ENCODE results near the gene CLDN1.

CLDN1 gene

DNA sequence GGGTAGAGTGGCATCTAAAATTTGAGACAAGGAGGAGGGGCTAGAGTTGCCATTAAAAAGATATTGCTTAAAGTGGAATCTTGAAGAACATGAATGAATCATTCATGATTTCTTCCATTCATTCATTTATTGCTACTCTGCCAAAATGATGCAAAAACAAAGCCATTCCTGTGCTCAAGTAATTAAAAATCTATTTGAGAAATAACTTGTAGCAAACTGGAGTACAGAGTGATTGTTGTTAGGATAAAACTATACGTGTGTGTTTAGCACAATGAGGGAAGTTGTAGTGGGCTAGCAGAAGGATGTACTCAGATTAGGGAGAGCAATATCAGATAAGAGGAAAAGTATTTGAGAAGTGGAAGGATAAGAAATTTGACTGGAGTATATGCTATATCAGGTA is 11.7 kb upstream of the CLDN1 start:
- DNase-seq (ENCODE audit: low read depth), result no peak

DNA sequence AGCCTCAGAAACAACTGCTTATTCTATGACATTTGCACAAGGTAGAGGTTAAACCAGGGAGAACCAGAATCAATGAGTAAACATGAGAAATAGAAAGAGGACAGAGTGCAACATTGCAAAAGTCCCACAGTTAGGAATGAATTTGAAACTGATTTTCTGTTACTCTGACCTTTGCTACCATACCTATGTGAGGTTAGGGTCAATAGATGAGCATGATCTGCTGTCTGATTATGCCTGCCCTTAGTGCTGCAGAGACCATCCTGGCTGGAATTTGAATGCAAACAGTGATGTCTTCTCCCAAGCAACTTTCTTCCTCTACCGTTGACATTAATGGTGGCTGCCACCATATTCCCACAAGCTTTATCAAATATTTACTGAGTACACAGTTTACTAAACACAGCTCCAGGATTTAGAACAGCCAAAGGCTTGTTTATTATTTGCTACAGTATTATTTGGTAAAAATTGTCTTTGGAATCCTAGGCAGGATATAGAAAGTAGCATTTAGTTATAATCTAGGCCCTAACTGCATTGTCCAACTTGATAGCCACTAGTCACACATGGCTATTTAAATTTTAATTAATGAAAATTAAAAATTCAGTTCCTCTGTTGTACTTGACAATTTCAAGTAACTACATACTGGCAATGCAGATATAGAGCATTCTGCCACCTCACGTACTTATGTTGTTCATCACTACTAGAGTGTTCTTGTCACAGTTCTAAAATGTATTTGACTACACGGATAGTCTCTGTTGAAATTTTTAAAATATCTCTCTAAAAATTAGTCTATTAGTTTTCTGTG is 8.9 kb upstream of the CLDN1 start:
- no peak for DNase-seq (ENCODE audit: low read depth)

DNA sequence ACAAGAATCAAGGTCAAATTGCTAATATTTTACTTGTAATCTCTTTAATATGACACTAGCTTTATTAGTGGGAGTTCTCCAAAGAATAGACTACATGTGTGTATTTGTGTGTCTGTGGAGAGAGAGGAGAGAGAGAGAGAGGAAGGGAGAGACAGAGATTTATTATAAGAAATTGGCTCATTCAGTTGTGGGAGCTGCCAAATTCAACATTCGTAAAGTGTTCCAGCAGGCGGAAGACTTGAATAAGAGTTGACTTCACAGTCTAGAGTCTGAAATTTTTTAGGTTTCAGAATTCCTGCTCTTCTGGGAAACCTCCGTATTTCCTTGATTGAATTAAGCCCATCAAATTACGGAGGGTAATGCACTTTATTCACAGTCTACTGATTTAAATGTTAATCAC is 4.7 kb upstream of the CLDN1 start:
- DNase-seq (ENCODE audit: low read depth), result no peak

DNA sequence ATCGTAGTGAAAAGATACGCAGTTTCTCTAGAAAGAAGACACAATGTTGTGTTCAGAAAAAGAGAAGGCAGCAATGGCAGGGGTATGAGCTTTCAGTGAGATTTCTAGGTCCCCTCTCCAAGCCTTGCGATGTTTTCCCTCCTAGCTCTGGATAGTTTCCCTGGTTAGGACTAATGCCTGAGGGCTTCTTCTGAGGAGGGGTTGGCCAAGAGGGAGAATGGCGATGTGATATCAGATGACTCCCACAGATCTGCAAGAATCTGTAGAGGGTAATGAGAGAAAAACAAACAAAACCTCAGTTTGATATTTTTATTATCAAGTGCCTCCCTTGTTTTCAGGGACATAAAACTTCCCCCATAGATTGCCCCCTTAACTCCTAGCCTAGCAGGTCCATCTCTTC is 4.1 kb upstream of the CLDN1 start:
- no peak for DNase-seq (ENCODE audit: low read depth)

DNA sequence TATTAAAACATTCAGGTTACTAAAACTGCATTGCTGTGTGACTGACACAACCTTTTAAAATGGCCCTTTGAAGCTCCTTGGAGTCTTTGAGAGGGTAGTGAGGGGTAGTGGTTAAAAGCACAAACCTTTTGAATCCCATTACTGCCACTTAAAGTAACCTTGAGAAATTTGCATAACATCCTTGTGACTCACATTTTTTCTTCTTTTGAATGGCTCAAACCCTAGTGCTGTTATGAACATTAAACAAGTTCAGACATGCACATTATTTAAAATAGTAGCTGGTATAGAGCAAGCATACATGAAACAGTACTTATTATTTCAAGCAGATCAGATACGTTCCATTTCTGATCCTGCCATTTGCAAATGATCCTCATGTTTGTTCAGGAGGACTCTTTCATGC is 3.7 kb upstream of the CLDN1 start:
- no peak for DNase-seq (ENCODE audit: low read depth)

DNA sequence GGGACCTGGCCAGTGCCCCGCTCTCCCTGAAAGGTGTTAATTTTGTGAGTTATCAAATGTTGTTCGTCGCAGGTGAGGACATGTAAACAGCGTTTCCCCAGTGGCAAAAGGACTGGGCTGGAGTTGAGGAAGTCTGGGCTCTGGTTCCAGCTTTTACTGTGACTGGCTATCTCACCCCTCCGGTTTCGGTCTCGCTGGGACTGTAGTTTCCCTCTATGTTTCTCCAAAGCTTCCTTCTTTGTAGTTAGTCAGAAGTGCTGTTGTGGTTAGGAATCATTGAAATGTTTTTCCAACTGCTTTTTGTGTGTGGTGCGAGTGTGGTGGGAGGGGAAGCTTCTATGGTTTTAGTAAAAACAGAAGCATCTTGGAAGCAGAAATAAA is 990 bp upstream of the CLDN1 start:
- no peak for DNase-seq (ENCODE audit: low read depth)

DNA sequence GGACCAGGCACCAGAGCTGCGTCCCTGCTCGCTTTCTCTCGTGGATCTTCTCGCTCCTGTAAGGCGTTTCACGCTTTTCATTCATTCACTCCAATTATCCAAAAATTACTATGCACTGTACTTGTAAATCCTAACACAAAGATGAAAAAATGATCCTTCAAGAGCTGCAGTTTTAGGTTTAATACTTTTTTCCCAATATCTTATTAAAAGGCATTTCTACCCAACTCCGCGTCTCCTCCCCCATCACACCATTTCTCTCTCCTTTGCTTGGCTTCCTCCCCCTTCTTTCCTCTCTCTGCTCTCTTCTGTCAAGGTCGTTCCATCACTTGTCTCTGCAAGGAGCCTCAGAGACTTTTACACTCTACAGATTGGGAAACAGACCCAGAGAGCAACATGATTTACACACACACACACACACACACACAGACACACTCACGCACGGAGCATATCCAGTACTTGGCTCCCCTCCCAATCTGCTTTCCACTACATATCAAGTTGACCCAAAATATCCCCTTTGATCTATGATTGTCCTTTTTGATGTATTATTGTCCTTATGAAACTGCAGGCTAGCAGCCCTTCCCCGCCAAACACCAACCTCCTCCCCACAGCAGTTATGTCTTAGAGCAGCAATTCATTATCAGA is 479 bp upstream of the CLDN1 start:
- no peak for DNase-seq (ENCODE audit: low read depth)

DNA sequence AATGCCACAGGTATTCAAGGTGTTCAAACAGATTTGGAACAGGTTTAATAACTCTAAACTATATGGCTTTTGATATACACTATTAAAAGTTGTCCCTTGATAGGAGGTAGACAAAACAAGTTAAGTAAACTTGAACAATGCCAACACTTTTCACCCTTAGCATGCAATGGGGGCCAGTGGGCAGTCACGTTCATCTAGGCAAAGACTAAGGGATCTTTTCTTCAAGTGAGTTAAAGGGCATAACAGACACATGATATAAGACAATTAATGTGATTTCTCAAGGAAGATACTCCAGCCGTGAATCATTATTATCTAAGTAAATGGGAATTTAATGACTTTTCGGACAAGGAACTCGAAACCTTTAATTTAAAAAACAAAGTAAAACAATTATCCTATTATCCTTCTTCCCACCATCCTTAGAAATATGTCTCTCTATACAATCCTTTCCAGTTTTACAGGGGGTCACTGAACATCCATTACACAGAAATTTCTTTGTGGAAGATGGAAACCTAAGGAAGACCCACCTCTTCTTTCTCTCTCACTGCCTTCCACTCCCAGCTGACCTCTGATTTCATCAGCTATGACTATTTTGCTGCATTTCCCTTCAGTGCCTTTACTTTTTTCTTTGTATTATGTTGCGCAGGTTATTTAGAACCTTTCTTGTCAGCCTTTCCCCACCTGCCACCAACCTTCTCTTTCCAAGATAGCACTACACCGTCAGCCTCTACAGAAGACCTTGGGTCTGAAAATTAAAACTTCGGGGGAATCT is 1.5 kb downstream of the CLDN1 start:
- no peak for DNase-seq (ENCODE audit: low read depth)

DNA sequence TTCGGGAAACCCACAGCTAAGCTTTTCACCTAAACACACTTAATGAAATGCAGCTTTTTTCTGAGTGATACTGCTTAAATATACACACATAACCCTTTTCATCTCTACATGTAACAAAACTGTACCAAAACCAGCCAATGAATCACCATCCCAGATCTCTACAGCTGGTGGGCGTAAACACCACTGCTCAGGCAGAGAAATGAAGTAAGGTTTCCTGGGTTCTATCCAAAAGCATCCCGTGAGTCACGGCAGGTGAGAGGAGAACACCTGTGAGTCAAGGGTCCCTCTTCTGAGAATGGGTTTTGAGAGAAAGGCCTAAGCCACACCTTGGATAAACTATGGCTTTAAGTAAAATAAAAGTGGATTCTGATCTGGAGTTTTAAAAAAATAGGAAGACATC is 2.6 kb downstream of the CLDN1 start:
- no peak for DNase-seq (ENCODE audit: low read depth)

DNA sequence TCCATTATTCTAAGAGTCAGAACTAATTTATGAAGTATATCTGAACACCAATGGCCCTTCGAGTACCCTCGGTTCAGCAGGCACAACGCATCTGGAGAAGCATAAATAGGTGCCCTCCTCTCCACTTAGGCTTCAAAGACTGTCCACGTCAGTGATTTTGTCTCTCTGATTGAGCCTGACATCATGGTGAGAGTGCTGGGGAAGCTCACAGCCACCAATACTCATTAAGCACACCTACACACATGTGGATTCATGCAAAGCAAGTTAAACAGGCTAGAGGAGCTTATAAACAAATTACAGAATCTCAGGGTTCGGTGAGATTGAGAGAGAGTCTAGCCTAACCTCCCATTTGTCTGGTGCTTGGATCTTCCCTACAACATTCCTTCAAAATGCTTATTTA is 3.6 kb downstream of the CLDN1 start:
- DNase-seq (ENCODE audit: low read depth), result no peak

DNA sequence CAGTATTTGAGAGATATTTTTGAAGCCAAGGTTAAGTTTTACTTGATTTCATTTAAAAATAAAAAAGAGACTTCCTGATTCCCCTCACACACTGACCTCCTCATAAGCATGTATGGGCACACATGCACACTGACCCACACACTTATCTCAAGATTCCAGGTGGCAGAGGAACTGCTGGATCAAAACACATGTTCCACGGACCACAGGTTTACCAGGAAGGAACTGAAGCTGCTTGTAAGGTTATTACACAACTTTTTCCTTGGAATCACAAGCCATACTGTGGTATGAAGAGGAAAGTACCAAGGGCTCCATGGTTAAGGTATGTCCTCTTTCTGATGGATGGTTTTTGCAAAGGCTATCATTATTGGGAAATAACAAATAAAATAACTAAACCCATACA is 7.5 kb downstream of the CLDN1 start:
- no peak for DNase-seq (ENCODE audit: low read depth)

DNA sequence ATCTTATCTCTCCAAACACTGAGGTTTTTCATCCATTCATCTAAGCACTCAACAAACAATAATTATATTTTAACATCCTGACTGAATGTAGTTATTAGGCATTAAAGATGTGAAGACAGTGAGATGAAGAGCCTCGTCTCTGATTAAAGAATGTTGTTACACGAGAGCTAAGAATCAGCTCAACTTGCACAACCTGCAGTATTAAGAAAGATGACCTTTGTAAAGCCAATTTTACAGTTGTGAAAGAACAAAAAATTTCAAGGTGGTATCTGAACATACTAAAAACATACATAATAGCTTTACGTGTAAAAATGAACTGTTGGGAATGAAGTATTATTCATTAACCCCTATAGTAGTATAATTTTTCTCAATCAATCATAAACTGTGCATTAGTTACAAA is 12.8 kb downstream of the CLDN1 start:
- no peak for DNase-seq (ENCODE audit: low read depth)

DNA sequence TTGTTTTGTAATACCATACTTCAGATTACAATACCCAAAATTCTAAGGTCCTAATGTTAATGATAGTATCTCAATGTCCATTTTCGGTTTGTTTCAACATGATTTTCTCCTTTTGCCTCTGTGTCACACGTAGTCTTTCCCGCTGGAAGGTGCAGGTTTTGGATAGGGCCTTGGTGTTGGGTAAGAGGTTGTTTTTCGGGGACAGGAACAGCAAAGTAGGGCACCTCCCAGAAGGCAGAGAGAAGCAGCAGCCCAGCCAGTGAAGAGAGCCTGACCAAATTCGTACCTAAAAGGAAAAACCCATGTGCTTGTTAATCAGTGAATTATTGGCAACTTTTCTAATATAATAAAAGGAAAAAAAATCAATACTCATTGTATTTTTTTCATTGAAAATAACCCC is 14.1 kb downstream of the CLDN1 start:
- no peak for DNase-seq (ENCODE audit: low read depth)

DNA sequence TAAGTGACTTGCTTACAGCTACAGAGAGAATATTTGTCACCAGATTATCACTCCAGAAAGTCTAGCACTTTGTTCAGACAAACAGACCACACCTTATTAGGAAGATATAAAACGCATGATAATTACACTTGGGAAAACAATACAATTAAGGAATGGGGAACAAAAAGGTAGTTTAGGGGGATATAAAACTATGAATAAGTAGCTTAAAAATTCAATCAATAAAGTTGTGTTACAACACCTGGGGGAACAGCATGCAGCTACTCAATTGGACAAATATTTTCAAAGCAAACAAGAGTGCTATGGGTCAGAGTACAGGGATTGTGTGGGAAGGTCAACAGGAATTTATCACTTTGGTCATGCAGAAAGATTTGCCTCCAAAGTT is 15.1 kb downstream of the CLDN1 start:
- no peak for DNase-seq (ENCODE audit: low read depth)

DNA sequence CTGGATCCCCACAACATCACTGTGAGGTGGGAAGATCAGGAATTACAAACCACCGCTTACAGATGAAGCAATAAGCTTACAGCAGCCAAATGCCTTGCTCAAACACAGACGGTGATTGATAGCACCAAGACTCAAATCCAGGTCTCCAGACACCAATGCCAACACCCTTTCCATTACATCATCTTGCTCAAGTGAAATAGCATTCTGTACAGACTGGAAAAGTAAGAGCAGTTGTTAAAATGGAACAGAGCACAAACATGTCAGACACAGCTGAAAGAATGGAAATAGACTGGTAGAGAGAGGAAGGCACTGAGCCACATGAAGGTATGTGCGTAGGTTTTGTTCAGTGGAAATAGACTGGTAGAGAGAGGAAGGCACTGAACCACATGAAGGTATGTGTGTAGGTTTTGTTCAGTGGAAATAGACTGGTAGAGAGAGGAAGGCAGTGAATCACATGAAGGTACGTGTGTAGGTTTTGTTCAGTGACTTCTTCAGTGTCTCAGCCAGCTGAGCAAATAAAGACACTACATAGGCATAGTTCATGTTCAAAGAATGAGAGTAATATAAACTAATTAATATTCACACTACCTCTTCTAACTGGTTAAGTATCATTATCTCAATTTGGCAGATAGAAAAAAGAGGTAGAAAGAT is 15.6 kb downstream of the CLDN1 start:
- DNase-seq (ENCODE audit: low read depth), result no peak

DNA sequence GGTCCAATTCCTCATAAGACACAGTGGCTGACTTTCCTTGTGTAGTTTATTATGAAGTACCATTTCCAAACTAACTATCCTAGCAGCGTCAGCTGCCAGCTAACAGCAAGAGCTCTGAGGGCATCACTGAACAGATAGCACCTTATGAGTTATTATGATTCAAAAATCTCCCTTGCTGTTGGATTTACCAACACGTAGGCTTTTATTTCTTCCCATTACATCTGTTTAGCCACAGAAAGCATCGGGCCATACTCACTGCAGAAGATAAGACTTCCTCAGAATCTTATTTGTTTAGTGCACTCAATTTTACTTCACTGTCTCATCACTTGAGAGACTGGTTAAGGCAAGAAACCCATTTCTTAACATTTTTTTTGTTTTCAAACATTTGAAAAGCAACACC is 16.2 kb downstream of the CLDN1 start:
- DNase-seq (ENCODE audit: low read depth), result no peak

DNA sequence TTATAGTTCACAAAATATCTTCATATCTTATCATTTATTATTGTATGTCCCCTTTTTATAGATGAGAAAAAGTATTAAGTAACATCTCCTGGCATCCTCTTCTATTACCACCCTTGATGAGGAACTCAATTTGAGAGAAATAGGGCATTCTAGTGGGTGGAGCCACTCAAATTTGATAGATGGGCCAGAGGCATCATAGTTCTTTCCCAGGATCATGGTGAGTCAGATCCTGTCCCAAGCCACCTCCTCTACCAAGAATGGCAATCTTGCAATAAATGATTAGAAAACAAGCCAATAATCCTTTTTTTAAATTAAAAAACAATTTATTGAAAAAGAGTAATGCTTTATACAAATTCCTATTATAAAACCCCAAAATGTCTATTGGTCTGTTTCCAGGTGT is 16.8 kb downstream of the CLDN1 start:
- DNase-seq (ENCODE audit: low read depth), result no peak

DNA sequence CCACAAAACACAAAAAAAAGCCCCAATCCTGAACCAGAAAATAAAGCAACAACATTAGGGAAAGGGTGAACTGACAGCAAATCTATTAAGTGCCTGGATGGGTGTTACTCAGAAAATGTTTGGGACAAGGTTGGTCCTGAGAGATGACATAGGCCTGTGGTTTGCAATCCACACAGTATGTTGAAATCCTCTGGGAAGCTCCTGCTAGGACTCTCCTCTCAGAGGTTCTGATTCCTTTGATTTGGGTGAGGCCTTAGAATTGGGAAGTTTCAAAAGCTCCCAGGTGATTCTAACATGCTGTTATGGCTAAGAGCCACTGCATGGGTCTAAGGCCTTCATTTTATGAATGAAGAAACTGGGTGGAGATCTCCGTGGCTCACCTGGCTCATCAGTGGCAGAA is 18.4 kb downstream of the CLDN1 start:
- no peak for DNase-seq (ENCODE audit: low read depth)

DNA sequence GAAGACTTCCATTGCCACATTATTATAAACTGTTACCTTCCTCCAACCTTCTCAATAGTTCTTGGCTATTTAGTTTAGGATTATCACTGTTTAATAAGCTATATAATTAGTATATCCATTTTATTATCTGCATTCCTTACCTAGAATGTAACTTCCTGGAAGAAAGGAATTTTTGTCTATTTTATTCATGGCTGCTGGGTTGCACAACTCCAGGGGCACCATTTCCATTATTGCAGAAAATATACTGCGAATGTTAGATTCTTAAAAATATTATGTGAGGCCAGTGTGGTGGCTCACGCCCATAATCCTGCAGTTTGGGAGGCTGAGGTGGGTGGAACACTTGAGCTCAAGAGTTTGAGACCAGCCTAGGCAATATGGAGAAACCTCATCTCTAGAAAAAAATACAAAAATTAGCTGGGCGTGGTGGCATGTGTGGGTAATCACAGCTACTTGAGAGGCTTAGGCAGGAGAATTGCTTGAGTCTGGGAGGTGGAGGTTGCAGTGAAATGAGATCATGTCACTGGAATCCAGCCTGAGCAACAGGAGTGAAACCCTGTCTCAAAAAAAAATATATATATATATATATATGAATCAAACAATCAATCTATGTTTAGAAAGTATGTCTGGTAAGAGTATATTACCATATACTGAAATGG is 19.9 kb downstream of the CLDN1 start:
- no peak for DNase-seq (ENCODE audit: low read depth)

DNA sequence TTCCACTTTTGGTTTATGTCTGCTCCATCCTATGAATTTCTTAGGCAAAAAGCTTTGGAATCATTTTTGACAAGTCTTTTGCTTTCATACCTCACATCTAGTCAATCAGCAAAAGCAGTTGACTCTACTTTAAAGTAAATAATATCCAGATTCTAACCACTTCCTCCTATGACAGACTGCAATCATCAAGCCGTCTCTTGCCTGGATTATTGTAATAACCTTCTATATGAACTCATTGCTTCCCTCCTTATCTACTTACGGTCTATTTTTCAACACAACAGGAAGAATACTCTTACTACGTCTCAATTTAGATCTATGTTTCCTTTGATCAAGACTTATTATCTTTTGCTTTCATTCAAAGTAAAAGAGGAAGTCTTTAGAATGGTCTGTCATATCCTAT is 20.7 kb downstream of the CLDN1 start:
- no peak for DNase-seq (ENCODE audit: low read depth)

DNA sequence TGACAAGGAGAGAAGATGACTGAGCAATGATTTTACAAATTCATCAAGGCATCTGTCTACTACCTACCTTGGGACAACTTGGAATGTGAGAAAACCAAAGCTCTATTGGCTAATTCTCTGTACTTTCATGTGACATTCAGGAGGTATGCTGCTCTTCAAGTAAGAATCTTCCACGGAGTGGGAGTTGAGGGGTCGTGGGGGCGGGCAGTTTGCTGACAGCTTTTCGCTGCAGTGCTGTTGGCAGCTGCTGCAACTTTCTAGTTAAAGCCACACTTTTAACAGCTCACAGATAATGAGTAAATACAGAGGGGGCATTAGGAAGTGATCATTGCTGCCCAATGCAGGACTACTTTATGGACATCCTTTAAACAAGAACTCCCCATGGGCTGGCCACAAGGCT is 22.3 kb downstream of the CLDN1 start:
- DNase-seq (ENCODE audit: low read depth), result no peak

DNA sequence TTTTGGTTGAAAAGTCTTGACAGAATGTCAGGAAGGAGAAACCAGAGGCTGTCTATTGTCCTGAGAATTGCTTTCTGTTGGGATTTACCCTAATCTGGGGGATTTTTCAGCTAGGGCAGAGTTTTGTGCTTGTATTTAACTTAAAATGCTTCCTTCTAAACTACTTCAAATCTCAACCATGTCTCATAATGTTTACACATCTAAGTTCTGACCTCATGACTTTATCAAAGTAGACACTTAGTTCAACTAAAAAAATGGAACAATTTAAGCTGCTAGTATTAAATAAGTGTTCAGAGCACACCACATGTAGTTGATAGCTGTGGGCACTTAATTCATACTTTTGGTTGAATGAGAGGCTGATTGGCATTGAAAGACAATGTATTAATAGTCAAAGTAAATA is 28.2 kb downstream of the CLDN1 start:
- no peak for DNase-seq (ENCODE audit: low read depth)
